Breast epithelium (tissue), 3 donors: ENCODE results near the gene DDRGK1.

Experiments
- CTCF ChIP-seq, 3 donors: fragments of 450-650 bp; IDR thresholded peaks; one replicate each; pipeline ENCODE4 v1.5.1; 2016 to 2017; ENCODE audit warnings: antibody characterized with exemption in 3 of 3, mild to moderate bottlenecking in 3 of 3, moderate library complexity in 3 of 3
- POLR2A ChIP-seq: fragments of 450-650 bp; IDR thresholded peaks from one replicate; pipeline ENCODE4 v1.6.1; 2016; ENCODE audit warnings: antibody characterized with exemption, mild to moderate bottlenecking, moderate library complexity
- POLR2AphosphoS5 ChIP-seq, 3 donors: sonication (generic); formaldehyde crosslinking; IDR thresholded peaks; one replicate each; pipeline ENCODE4 v1.6.1; 2017; ENCODE audit warnings: antibody characterized with exemption in 3 of 3

GRCh38 chr20:3242172-3242692, 37.8 kb upstream of the DDRGK1 start:
- TF ChIP-seq POLR2AphosphoS5 (IDR thresholded peaks at IDR 0.05) (no peak), CTCF (IDR thresholded peaks at IDR 0.05) (no peak), POLR2A (no peak)
